Subcutaneous preadipocyte (primary cell): ENCODE measurements around the gene CPT1A. TPM values are rescaled to one million over a fixed set of nuclear protein-coding genes. Genes with fewer than 3 reads are reported as not detected.

Experiments used
- total RNA-seq: library from RNA; depleted of rRNA; stranded (reverse); fragments of >200 nt; gene quantifications from 2 replicates; pipeline ENCODE4 v1.2.3, GENCODE V29; 2012

Gene CPT1A
- total RNA-seq = 37.5 and 48.5 TPM in 2 replicates

DNA sequence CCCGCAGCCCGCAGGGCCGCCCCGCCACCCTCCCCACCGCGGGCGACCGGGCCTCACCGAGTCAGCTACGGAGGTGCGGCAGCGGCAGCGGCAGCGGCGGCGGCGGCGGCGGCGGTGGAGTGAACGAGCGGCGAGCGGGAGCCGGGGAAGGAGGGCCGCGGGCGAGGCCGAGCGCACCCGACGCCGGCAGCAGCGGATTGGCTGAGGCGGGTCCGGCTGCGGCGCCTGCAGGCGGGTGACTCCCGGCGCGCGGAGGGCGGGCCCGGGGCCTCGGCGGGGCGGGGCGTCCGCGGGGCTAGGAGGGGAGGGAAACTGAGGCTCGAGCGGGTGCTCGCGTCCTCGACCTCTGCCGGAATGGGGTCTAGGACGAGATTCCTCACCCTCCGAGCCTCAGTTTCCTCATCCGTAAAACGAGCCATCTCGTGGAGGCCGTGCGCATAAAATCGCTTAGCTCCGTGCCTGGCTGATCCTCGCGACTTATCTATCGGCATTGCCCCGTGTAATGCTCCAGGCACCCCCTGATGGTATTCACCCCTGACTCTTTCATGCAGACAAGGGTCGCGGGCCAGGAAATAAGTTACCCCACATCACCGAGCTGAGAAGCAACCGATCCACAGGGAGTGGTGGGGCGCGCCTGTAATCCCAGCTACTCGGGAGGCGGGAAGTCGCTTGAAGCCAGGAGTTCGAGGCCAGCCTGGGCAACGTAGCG lies at the start of gene CPT1A:
Gene CPT1A, minus strand, starts transcription at position 199 of the 709 bp plus-strand sequence. CDS start 26,442 bp downstream, outside the sequence.

DNA sequence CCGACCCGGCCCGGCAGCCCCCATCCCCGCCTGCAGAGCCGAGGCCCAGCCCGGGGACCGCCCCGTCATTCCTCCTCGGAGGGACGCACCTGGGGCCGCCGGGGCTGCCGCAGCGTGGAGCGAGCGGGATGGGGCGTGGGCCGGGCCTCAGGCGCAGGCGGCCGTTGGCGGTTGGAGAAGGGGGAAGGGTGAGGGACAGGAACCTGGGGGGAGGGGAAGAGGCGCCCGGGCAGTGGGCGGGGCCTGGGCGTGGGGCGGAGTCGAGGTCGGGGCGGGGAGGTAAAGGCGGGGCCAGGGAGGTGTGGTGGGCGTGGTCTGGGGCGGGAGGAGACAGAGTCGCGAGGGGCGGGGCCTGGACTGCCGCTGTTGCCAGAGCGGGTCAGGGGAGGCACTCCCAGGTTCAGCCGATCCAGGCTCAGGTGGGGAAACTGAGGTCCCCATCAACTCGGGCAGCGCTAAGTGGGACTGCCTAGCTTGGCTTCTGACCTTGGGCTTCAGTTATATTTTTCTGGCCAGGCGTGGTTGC lies 90.3 kb downstream of the CPT1A start, which contains the start of gene TESMIN:
Gene TESMIN, minus strand, starts transcription at position 190 of the 526 bp plus-strand sequence. CDS start 860 bp downstream, outside the sequence.

Other genes starting within 250 kb of the CPT1A start
- 0.39 and 1.5 TPM in 2 replicates for gene GAL, start 157.4 kb downstream of the CPT1A start, total RNA-seq
- not detected in 2 replicates for gene TESMIN, start 90.4 kb downstream of the CPT1A start, total RNA-seq
- gene MRPL21, start 61.9 kb upstream of the CPT1A start, total RNA-seq = 66.1 and 88.4 TPM in 2 replicates
- gene IGHMBP2, start 62.0 kb upstream of the CPT1A start, total RNA-seq = 9.6 and 10.6 TPM in 2 replicates
- gene MRGPRD, start 139.1 kb upstream of the CPT1A start, total RNA-seq = not detected in 2 replicates
- 27.8 and 40.1 TPM in 2 replicates for gene MRGPRF, start 171.3 kb upstream of the CPT1A start, total RNA-seq
- 9.2 and 13.9 TPM in 2 replicates for gene TPCN2, start 207.0 kb upstream of the CPT1A start, total RNA-seq